Adrenal gland (tissue), 5 donors: ENCODE data around the gene MLLT3.

Experiments
- CTCF ChIP-seq, 6 experiments: fragments of 450-650 bp in 4 of 6; fragments of 200-600 bp in 2 of 6; sonication (generic) in 1 of 6; IDR thresholded peaks; 1 replicate in 5 of 6; 2 replicates in 1 of 6; pipeline versions ENCODE4 v1.5.1 to v1.8.0; 2016 to 2021; ENCODE audit warnings: antibody characterized with exemption in 6 of 6, mild to moderate bottlenecking in 2 of 6, moderate library complexity in 1 of 6
- POLR2A ChIP-seq, 2 donors: fragments of 450-650 bp; IDR thresholded peaks; one replicate each; pipeline ENCODE4 v1.6.1; 2017; ENCODE audit warnings: antibody characterized with exemption in 2 of 2, mild to moderate bottlenecking in 2 of 2, moderate library complexity in 1 of 2
- donor health status: DM: no; HTN: no; CAD: no.

GRCh38 chr9:20557890-20558565 lies 64.3 kb downstream of the MLLT3 start:
- TF ChIP-seq CTCF (IDR thresholded peaks at IDR 0.05) (no peak), POLR2A (IDR thresholded peaks at IDR 0.05) (no peak)
